GM19328 (cell line): ENCODE measurements around the gene MOB3A.

Source experiments
- ATAC-seq: cut with Tn5 transposase; IDR thresholded peaks from one replicate; pipeline ENCODE4 v1.9.1; 2021; ENCODE audit warnings: mild to moderate bottlenecking, moderate library complexity; ENCODE audit not compliant: unreplicated experiment

The MOB3A gene

GRCh38 chr19:2126879-2127518 is 30.9 kb upstream of the MOB3A start:
- ATAC-seq: no peak

GRCh38 chr19:2123682-2124387 is 27.7 kb upstream of the MOB3A start:
- ATAC-seq: no peak

GRCh38 chr19:2122982-2123381 is 26.9 kb upstream of the MOB3A start:
- ATAC-seq: no peak

GRCh38 chr19:2122251-2122650 is 26.1 kb upstream of the MOB3A start:
- ATAC-seq: no peak

GRCh38 chr19:2121416-2122051 is 25.4 kb upstream of the MOB3A start:
- ATAC-seq: no peak

- no peak for ATAC-seq
These were observed 24.7 kb upstream of the MOB3A start for GRCh38 chr19:2120821-2121220.

GRCh38 chr19:2119921-2120785 is 24.0 kb upstream of the MOB3A start:
- ATAC-seq: no peak

GRCh38 chr19:2118438-2118837 is 22.3 kb upstream of the MOB3A start:
- ATAC-seq: no peak

- no peak for ATAC-seq
These were observed 21.3 kb upstream of the MOB3A start for GRCh38 chr19:2117215-2117960.

- ATAC-seq: no peak
These were observed 20.4 kb upstream of the MOB3A start for GRCh38 chr19:2116507-2116906.

- no peak for ATAC-seq
These were observed 19.8 kb upstream of the MOB3A start for GRCh38 chr19:2115911-2116426.

- ATAC-seq: no peak
These were observed 19.2 kb upstream of the MOB3A start for GRCh38 chr19:2115324-2115723.

GRCh38 chr19:2114821-2115220 is 18.7 kb upstream of the MOB3A start:
- no peak for ATAC-seq

- ATAC-seq: no peak
These were observed 18.1 kb upstream of the MOB3A start for GRCh38 chr19:2114218-2114617.

- no peak for ATAC-seq
These were observed 17.5 kb upstream of the MOB3A start for GRCh38 chr19:2113439-2114211.

- ATAC-seq: no peak
These were observed 16.6 kb upstream of the MOB3A start for GRCh38 chr19:2112516-2113320.

GRCh38 chr19:2111886-2112285 is 15.8 kb upstream of the MOB3A start:
- ATAC-seq: no peak

- no peak for ATAC-seq
These were observed 15.3 kb upstream of the MOB3A start for GRCh38 chr19:2111425-2111824.

- ATAC-seq: no peak
These were observed 14.7 kb upstream of the MOB3A start for GRCh38 chr19:2110822-2111221.
